Muscle of arm (tissue), 14 donors: ENCODE data around the gene WFDC9. TPM values are rescaled to one million over a fixed set of nuclear protein-coding genes. Genes with fewer than 3 reads are reported as not detected.
"Not testable (repeated sequence)": the region's sequence is repeated elsewhere in the genome, so short reads cannot be mapped to it uniquely, and the experiment has no call there.

Source experiments
- DNase-seq: peaks from one replicate; pipeline ENCODE4 v3.0.0-alpha.2; 2013
- long read RNA-seq, 11 donors: transcript quantifications; one replicate each; lab custom pipeline, GENCODE V29; 2026
- polyA plus RNA-seq, 12 donors: library from polyadenylated mRNA; unstranded; fragments of 120-200 nt; gene quantifications; one replicate each; pipeline ENCODE4 v1.2.1, GENCODE V29; 2013; ENCODE audit not compliant: insufficient read length in 12 of 12

WFDC9 gene
- polyA plus RNA-seq: not detected
- long read RNA-seq, donor 1: 0 reads
- long read RNA-seq, donor 2: 0 reads
- long read RNA-seq, donor 3: 0 reads
- long read RNA-seq, donor 4: 0 reads
- long read RNA-seq, donor 5: 0 reads
- long read RNA-seq, donor 6: 0 reads
- long read RNA-seq, donor 7: 0 reads
- long read RNA-seq, donor 8: 0 reads
- long read RNA-seq, donor 9: 0 reads
- long read RNA-seq, donor 10: 0 reads
- long read RNA-seq, donor 11: 0 reads

DNA sequence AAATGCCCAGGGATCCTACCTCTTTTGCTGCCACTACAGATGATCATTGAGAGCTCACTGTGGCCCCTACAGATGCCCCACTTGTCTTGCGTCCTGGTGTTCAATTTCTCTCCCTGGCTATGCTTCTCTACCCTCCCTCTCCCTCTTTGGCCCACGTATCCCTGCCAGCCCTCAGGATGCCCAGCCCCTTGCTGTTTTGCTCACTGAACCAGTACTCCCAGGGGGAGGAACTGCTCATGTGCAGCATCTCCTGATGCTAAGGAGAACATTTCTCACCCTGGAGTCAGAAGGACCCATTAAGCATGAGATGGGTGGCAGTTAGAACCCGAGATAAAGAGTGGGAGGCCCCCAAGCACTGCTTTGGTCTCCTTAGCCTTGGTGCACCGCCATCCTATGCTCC lies at the start of gene WFDC9:
Gene WFDC9, minus strand, starts transcription at position 101 of the 400 bp plus-strand sequence. CDS start 21,103 bp downstream, outside the sequence.
- DNase-seq: no peak

- no peak for DNase-seq
Observed at GRCh38 chr20:45679650-45680049, 48.6 kb upstream of the WFDC9 start.

GRCh38 chr20:45672765-45673164 lies 41.7 kb upstream of the WFDC9 start:
- DNase-seq: no peak

GRCh38 chr20:45670139-45670538 lies 39.1 kb upstream of the WFDC9 start, which contains the start of gene WFDC11:
WFDC11 (minus strand) TSS chr20:45670239; CDS start chr20:45650600, 19,639 bp downstream.
- no peak for DNase-seq

DNA sequence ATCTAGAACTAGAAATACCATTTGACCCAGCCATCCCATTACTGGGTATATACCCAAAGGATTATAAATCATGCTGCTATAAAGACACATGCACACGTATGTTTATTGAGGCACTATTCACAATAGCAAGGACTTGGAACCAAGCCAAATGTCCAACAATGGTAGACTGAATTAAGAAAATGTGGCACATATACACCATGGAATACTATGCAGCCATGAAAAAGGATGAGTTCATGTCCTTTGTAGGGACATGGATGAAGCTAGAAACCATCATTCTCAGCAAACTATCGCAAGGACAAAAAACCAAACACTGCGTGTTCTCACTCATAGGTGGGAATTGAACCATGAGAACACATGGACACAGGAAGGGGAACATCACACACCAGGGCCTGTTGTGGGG lies 26.0 kb upstream of the WFDC9 start:
- DNase-seq: not testable (repeated sequence)

GRCh38 chr20:45651726-45652125 lies 20.6 kb upstream of the WFDC9 start:
- DNase-seq: not testable (repeated sequence)

- DNase-seq: no peak
Observed at GRCh38 chr20:45649312-45649863, 18.3 kb upstream of the WFDC9 start.

GRCh38 chr20:45647441-45648050 lies 16.5 kb upstream of the WFDC9 start:
- DNase-seq: no peak

DNA sequence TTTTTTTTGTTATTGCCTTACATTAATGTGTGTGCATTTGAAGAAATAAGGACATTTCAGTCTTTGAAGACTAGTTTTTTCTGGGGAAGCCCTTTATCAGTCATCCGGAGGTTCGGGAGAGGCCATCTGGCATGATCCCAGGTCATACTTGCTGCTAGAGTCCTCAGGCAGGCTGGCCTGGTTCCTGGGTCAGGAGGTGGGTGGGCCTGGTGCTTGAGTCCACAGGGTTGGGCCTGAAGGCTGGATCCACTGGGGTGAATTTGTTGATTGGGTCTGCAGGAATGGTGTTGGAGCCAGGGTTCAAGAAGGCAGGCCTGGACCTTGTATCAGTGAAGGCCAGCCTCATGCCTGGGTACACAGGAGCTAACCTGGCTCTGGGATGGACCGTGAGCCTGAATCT lies 15.8 kb upstream of the WFDC9 start:
- no peak for DNase-seq

DNA sequence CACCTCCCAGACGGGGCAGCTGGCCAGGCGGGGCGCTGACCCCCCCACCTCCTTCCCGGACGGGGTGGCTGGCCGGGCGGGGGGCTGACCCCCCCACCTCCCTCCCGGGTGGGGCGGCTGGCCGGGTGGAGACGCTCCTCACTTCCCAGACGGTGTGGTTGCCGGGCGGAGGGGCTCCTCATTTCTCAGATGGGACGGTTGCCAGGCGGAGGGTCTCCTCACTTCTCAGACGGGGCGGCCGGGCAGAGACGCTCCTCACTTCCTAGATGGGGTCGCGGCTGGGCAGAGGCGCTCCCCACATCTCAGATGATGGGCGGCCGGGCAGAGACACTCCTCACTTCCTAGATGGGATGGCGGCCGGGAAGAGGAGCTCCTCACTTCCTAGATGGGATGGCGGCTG lies 14.8 kb upstream of the WFDC9 start:
- not testable (repeated sequence) for DNase-seq

DNA sequence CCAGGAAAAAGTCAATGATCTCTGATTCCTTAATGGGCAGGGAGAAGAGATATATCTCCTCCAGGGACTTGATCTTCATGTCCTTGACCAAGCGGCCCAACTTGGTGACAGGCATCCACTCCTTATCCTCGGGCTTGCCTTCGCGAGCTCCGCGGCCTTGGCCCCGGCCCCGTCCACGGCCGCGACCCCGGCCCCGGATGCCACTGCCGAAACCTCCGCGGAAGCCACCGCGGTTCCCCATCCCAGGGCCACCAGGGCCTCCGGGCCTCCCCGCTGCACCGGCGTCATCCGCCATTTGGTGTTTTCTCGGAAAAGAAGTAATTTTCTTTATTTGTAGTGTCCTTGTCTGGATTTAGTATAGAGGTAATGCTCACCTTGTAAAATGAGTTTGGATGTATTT lies 10.0 kb upstream of the WFDC9 start:
- not testable (repeated sequence) for DNase-seq

DNA sequence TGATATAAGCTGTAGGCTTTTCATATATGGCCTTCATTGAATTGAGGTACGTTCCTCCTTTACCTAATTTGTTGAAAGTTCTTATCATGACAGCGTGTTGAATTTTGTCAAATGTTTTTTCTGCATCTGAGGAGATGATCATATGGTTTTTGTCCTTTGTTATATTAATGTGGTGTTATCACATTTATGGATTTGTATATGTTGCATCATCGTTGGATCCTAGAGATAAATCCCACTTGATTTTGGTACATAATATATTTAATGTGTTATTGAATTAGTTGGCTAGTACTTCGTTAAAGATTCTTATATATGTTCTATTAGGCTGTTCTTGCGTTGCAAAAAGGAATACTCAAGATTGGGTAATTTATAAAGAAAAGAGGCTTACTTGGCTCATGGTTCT lies 8.6 kb upstream of the WFDC9 start:
- no peak for DNase-seq

DNA sequence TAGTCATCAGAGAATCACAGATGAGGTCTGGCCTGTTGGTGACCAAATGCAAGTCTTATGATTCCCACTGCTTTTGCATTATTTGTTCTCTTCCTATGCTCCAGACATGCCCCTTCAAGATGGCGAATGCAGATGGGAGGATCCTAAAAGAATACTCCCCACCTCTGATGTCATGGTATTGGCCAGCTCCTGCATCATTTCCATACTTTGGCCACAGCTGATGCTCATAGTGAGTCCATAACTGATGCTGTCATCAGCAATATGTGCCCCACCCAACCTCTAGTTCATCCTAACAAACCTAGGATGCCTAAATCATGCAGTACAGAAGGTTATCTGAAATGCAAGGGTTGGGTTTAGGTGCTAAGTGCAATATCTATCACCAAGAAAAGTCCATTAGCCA lies 5.4 kb upstream of the WFDC9 start:
- no peak for DNase-seq

DNA sequence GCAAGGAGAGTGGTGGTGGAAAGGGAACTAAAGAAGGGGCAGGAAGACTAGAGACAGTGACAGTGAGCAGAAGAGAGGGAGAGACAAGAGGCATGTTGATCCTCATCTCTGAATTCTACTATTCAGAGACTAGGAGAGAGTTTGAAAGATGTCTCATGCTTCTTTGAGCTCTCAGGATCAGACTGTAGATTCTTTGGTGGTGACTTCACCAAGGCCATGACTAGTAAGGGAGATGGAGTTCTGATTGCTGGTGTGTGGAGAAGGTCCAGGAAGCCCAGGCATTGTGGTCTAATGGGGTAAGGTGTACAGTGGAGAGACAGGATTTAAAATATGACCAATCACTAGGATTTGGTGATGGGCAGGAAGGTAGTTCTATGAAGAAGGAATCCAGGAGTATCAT lies 713 bp downstream of the WFDC9 start:
- no peak for DNase-seq

DNA sequence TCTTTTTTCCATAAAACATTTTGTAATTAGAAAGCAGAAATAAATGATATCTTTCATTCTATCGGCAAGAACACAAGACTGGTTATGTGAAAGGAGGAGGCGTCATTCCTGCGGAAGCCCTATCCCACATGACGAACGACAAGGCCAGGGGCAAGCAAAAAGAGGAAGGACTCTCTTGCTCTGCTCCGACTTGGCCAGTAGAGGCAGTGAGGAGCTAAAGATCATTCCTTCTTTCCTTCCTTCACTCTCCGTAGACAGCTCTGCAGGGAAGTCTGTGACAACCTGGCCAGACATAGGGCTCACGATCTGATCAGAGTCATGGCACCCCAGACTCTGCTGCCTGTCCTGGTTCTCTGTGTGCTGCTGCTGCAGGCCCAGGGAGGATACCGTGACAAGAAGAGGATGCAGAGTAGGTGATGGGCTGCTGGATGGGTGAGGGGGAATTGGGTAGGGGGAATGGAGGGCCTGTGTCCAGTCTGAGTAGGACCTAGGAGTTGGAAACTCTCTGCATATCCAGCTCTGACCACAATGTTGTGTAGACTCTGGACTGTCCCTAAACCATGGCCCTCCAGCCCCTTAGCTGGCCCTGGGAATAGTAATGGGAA lies 1.5 kb downstream of the WFDC9 start, which contains the start of gene WFDC10A:
Gene WFDC10A, plus strand, starts transcription at position 244 of the 605 bp plus-strand sequence. Its CDS starts 75 bp downstream, at position 319.
- DNase-seq: peak; percentile 1

- DNase-seq: no peak
Observed at GRCh38 chr20:45626540-45626939, 4.5 kb downstream of the WFDC9 start.

GRCh38 chr20:45621593-45621992 lies 9.5 kb downstream of the WFDC9 start:
- no peak for DNase-seq

DNA sequence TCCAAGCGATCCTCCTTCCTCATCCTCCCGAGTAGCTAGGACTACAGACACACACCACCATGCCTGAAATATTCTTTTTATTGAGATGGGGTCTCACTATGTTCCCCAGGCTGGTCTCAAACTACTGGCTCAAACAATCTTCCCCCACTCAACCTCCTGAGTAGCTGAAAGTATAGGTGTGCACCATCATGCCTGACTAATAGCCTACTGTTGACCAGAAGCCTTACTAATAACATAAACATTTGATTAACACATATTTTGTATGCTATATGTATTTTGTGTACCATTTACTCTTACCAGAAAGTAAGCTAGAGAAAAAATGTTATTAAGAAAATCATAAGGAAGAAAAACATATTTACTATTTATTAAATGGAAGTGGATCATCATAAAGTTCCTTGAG lies 13.5 kb downstream of the WFDC9 start:
- DNase-seq: no peak

DNA sequence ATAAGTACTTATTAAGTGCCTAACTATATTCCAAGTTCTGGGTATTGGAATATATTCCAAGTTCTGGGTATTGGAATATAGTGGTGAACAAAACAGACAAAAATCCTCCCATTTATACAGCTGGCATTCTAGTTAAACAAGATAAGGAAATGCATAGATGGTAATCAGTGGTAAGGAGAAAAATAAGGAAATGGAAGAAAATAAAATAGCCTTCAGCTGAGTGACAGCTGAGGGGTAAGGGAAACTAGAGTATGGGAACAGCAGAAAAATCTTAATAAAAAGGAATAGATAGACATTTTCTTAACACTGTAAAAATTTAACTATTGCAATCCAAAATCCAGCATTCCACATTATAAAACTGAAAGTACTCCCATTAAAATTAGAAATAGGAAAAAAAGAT lies 18.8 kb downstream of the WFDC9 start:
- no peak for DNase-seq

DNA sequence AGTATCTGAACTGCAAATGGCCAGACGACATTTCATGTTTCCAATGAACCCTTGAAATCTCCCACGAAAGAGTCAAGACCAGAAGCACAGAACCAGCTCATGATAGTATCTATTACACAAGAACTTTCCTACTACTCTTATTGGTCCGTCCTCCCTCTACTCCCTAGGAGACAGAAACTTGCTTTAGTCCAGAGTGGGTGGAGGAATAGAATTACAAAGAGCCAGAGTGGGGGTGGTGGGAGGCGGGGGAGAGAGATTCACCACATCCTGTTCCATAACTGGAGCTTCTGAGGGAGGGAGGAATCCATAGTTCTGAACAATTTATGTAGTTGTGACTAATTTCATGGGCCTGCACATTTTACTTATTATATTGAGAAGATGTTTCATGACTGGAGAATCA lies 20.0 kb downstream of the WFDC9 start:
- DNase-seq: no peak

- DNase-seq: no peak
Observed at GRCh38 chr20:45607810-45608209, 23.3 kb downstream of the WFDC9 start.

GRCh38 chr20:45595235-45595634 lies 35.8 kb downstream of the WFDC9 start:
- no peak for DNase-seq

GRCh38 chr20:45593498-45593897 lies 37.6 kb downstream of the WFDC9 start:
- DNase-seq: no peak
